ENCODE results near the gene SPDYE3. TPM values are rescaled to one million over a fixed set of nuclear protein-coding genes. Genes with fewer than 3 reads are reported as not detected.

The SPDYE3 gene
- total and polyA plus RNA-seq, 2 of the 13 experiments (the other 11 are each of a cell fraction or from before 2014, with no cell fraction given) = not detected

GRCh38 chr7:100271716-100272537, 35.6 kb upstream of the SPDYE3 start (continued):
- TF ChIP-seq ZNF747 (CRISPR knock-in tag; IDR thresholded peaks at IDR 0.05; ENCODE audit: borderline replicate concordance) = no peak
- TF ChIP-seq ZNF318 (CRISPR knock-in tag; IDR thresholded peaks at IDR 0.05) = no peak
- TF ChIP-seq SCMH1 (CRISPR knock-in tag; IDR thresholded peaks at IDR 0.05; ENCODE audit: borderline replicate concordance) = no peak
- no peak for TF ChIP-seq PLSCR1 (CRISPR knock-in tag; IDR thresholded peaks at IDR 0.05; ENCODE audit: borderline replicate concordance)
- TF ChIP-seq ZMAT3 (CRISPR knock-in tag; conservative IDR thresholded peaks at IDR 0.05) = peak; percentile 18; the same call in 1 of the 2 replicates
- TF ChIP-seq POLR2AphosphoS5 (IDR thresholded peaks at IDR 0.05; ENCODE audit: low read depth, low read length) = 0 out of 2 replicates have a peak, but pooled peaks have one; percentile 27
- TF ChIP-seq UBTF (CRISPR knock-in tag; IDR thresholded peaks at IDR 0.05) = peak; percentile 70
- TF ChIP-seq SUZ12 (IDR thresholded peaks at IDR 0.05; ENCODE audit: low read depth, low read length) = peak; percentile 35
- peak; percentile 89 for TF ChIP-seq ZNF143 (CRISPR knock-in tag; IDR thresholded peaks at IDR 0.05)
- TF ChIP-seq ESRRA (CRISPR knock-in tag; IDR thresholded peaks at IDR 0.05; ENCODE audit: low read depth) = 0 out of 2 replicates have a peak, but pooled peaks have one; percentile 27
- TF ChIP-seq ZNF460 (CRISPR knock-in tag; IDR thresholded peaks at IDR 0.05; ENCODE audit: borderline replicate concordance) = no peak
- TF ChIP-seq BCLAF1 (IDR thresholded peaks at IDR 0.05) = no peak

All from HepG2 (cell line).